Liver (tissue), 3 donors: ENCODE measurements around the gene RNF4.

Source experiments
- CTCF ChIP-seq: fragments of 150-350 bp; IDR thresholded peaks from 2 replicates; pipeline ENCODE4 v1.5.1; 2017; ENCODE audit warnings: improper control_type of control experiment, low read depth, low read length; ENCODE audit not compliant: missing input control
- SP1 ChIP-seq: IDR thresholded peaks from 2 replicates; pipeline ENCODE4 v1.6.1; 2018; ENCODE audit warnings: antibody characterized with exemption, mild to moderate bottlenecking
- TAF1 ChIP-seq: conservative IDR thresholded peaks from 2 replicates; pipeline ENCODE4 v1.6.1; 2016; ENCODE audit warnings: antibody characterized with exemption, mild to moderate bottlenecking
- ZBTB33 ChIP-seq: IDR thresholded peaks from 2 replicates; pipeline ENCODE4 v1.6.1; 2016; ENCODE audit warnings: antibody characterized with exemption
- TF ChIP-seq, protein P1 (sequence below): IDR thresholded peaks from 2 replicates; pipeline ENCODE4 v1.6.1; 2016; ENCODE audit warnings: antibody characterized with exemption, mild to moderate bottlenecking
- TF ChIP-seq, protein P2 (sequence below): IDR thresholded peaks from 2 replicates; pipeline ENCODE4 v1.6.1; 2016; ENCODE audit warnings: antibody characterized with exemption
- donor health status: healthy.
- donor health status: healthy.

GRCh38 chr4:2465032-2465431 lies 3.9 kb upstream of the RNF4 start:
- TF ChIP-seq CTCF (no peak), TAF1 (no peak), SP1 (no peak), ZBTB33 (no peak)
- TF ChIP-seq, protein P1, sequence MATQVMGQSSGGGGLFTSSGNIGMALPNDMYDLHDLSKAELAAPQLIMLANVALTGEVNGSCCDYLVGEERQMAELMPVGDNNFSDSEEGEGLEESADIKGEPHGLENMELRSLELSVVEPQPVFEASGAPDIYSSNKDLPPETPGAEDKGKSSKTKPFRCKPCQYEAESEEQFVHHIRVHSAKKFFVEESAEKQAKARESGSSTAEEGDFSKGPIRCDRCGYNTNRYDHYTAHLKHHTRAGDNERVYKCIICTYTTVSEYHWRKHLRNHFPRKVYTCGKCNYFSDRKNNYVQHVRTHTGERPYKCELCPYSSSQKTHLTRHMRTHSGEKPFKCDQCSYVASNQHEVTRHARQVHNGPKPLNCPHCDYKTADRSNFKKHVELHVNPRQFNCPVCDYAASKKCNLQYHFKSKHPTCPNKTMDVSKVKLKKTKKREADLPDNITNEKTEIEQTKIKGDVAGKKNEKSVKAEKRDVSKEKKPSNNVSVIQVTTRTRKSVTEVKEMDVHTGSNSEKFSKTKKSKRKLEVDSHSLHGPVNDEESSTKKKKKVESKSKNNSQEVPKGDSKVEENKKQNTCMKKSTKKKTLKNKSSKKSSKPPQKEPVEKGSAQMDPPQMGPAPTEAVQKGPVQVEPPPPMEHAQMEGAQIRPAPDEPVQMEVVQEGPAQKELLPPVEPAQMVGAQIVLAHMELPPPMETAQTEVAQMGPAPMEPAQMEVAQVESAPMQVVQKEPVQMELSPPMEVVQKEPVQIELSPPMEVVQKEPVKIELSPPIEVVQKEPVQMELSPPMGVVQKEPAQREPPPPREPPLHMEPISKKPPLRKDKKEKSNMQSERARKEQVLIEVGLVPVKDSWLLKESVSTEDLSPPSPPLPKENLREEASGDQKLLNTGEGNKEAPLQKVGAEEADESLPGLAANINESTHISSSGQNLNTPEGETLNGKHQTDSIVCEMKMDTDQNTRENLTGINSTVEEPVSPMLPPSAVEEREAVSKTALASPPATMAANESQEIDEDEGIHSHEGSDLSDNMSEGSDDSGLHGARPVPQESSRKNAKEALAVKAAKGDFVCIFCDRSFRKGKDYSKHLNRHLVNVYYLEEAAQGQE, result no peak
- TF ChIP-seq, protein P2, sequence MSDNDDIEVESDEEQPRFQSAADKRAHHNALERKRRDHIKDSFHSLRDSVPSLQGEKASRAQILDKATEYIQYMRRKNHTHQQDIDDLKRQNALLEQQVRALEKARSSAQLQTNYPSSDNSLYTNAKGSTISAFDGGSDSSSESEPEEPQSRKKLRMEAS, result no peak
